Measurements from ENCODE around the gene RUNX2. TPM values are rescaled to one million over a fixed set of nuclear protein-coding genes. Genes with fewer than 3 reads are reported as not detected.

Gene RUNX2
- total and polyA plus RNA-seq, 10 of the 15 experiments (the other 5 are each of a cell fraction or from before 2014, with no cell fraction given) = 0.01 to 0.77 (median 0.15) TPM; not detected in 3

DNA sequence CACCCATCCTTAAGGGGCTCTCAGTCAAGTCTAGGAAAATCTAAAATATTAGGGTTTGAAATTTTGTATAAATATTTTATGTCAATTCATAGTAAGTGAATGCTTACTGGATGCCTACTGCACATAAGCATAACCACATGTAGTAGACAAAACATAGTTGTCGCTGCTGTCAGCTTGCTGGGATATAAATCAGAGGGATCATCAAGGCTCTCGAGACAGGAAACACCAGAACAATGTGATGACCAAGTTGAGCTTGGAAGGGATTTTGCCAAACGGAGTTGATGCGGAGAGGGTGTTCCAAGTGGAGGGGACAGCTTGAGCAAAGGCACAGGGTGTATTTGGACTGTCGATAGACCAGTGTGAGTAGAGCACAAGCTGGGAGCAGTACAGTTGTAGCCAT, 155.4 kb downstream of the RUNX2 start:
- no TSS peak for BruUV-seq (replicated peaks)
- in situ Hi-C loops (cut with MboI) (no loop called here), intact Hi-C loops (cut with micrococcal nuclease; ENCODE audit: unreplicated experiment) (no loop called here)
- H4K20me1 ChIP-seq (ENCODE audit: control insufficient read depth, insufficient read depth) = no peaks in the 10 kb centered on the region
- H3K4me3 ChIP-seq = no peak overlapping the region
- CTCF ChIA-PET = no interaction called here
- ATAC-seq (no peak), DNase-seq (ENCODE audit: low read depth, low spot score) (no peak), FAIRE-seq (no peak)
- H3K4me2 ChIP-seq (ENCODE audit: control insufficient read depth, insufficient read depth) = no peak overlapping the region
- peaks cover 0 to 7% of the 10 kb centered on the region in 2 experiments; a peak in 2 of 4 replicates for H3K27me3 ChIP-seq (replicated peaks in 1 of 2; ENCODE audit: control insufficient read depth in 2 of 2, insufficient read depth in 2 of 2, low read length in 1 of 2)
- H3K27ac ChIP-seq (ENCODE audit: control insufficient read depth, insufficient read depth) = no peak overlapping the region
- 53% methylated on average over 5 of the region's 5 CpGs for WGBS (ENCODE audit: insufficient coverage, insufficient replicate concordance, low lambda C conversion rate, missing lambda C conversion rate)
- H3K9me3 ChIP-seq (replicated peaks; ENCODE audit: control insufficient read depth, insufficient read depth, low read length) = no peaks in the 10 kb centered on the region; the same call in 2 of the 3 replicates
- H3K9ac ChIP-seq (ENCODE audit: control insufficient read depth, insufficient read depth, low read length) = no peak overlapping the region
- SMC1A ChIA-PET (ENCODE audit: uncharacterized antibody, unreplicated experiment) = no interaction called here
- H3K4me1 ChIP-seq (ENCODE audit: control insufficient read depth, insufficient read depth, low read length) = 0 out of 2 replicates have a peak, but pooled peaks cover 5% of the 10 kb centered on the region
- TF ChIP-seq YBX1 (IDR thresholded peaks at IDR 0.05) (no peak), BRCA1 (IDR thresholded peaks at IDR 0.05; ENCODE audit: low read depth, low read length) (no peak), RAD21 (IDR thresholded peaks at IDR 0.05; ENCODE audit: insufficient read depth, low read depth, low read length) (no peak), YY1 (IDR thresholded peaks at IDR 0.05; ENCODE audit: low read depth, low read length) (no peak), BACH1 (IDR thresholded peaks at IDR 0.05; ENCODE audit: borderline replicate concordance) (no peak), TAF1 (IDR thresholded peaks at IDR 0.05; ENCODE audit: borderline replicate concordance, low read depth, low read length) (no peak), ZSCAN29 (IDR thresholded peaks at IDR 0.05) (no peak), NFIC (IDR thresholded peaks at IDR 0.05; ENCODE audit: low read depth, low read length) (no peak), CBX3 (IDR thresholded peaks at IDR 0.05; ENCODE audit: borderline replicate concordance, low read depth) (no peak), MEF2A (IDR thresholded peaks at IDR 0.05; ENCODE audit: insufficient read depth, low read depth, low read length) (no peak), FOS (IDR thresholded peaks at IDR 0.05; ENCODE audit: borderline replicate concordance, extremely low read depth, insufficient read length) (no peak), WRNIP1 (IDR thresholded peaks at IDR 0.05; ENCODE audit: borderline replicate concordance, low read depth, low read length) (no peak), STAT3 (IDR thresholded peaks at IDR 0.05; ENCODE audit: low read depth, low read length) (no peak), NR2C1 (IDR thresholded peaks at IDR 0.05) (no peak)
- TF ChIP-seq, protein P1, sequence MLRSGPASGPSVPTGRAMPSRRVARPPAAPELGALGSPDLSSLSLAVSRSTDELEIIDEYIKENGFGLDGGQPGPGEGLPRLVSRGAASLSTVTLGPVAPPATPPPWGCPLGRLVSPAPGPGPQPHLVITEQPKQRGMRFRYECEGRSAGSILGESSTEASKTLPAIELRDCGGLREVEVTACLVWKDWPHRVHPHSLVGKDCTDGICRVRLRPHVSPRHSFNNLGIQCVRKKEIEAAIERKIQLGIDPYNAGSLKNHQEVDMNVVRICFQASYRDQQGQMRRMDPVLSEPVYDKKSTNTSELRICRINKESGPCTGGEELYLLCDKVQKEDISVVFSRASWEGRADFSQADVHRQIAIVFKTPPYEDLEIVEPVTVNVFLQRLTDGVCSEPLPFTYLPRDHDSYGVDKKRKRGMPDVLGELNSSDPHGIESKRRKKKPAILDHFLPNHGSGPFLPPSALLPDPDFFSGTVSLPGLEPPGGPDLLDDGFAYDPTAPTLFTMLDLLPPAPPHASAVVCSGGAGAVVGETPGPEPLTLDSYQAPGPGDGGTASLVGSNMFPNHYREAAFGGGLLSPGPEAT (IDR thresholded peaks at IDR 0.05; ENCODE audit: low read depth) = no peak
- TF ChIP-seq, protein P2, sequence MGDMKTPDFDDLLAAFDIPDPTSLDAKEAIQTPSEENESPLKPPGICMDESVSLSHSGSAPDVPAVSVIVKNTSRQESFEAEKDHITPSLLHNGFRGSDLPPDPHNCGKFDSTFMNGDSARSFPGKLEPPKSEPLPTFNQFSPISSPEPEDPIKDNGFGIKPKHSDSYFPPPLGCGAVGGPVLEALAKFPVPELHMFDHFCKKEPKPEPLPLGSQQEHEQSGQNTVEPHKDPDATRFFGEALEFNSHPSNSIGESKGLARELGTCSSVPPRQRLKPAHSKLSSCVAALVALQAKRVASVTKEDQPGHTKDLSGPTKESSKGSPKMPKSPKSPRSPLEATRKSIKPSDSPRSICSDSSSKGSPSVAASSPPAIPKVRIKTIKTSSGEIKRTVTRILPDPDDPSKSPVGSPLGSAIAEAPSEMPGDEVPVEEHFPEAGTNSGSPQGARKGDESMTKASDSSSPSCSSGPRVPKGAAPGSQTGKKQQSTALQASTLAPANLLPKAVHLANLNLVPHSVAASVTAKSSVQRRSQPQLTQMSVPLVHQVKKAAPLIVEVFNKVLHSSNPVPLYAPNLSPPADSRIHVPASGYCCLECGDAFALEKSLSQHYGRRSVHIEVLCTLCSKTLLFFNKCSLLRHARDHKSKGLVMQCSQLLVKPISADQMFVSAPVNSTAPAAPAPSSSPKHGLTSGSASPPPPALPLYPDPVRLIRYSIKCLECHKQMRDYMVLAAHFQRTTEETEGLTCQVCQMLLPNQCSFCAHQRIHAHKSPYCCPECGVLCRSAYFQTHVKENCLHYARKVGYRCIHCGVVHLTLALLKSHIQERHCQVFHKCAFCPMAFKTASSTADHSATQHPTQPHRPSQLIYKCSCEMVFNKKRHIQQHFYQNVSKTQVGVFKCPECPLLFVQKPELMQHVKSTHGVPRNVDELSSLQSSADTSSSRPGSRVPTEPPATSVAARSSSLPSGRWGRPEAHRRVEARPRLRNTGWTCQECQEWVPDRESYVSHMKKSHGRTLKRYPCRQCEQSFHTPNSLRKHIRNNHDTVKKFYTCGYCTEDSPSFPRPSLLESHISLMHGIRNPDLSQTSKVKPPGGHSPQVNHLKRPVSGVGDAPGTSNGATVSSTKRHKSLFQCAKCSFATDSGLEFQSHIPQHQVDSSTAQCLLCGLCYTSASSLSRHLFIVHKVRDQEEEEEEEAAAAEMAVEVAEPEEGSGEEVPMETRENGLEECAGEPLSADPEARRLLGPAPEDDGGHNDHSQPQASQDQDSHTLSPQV (IDR thresholded peaks at IDR 0.05) = no peak
- H3K79me2 ChIP-seq (ENCODE audit: control insufficient read depth, insufficient read depth, low read length) = no peaks in the 10 kb centered on the region
- POLR2A ChIA-PET = no interaction called here
- no peak overlapping the region for H2AFZ ChIP-seq (ENCODE audit: control insufficient read depth, low read depth, low read length)
- H3K36me3 ChIP-seq (ENCODE audit: control insufficient read depth in 2 of 2, insufficient read depth in 2 of 2, low read length in 1 of 2) = no peaks in the 10 kb centered on the region
- RAD21 ChIA-PET (ENCODE audit: unreplicated experiment) = no interaction called here
